Measurements from ENCODE around the gene TCF15. TPM values are rescaled to one million over a fixed set of nuclear protein-coding genes. Genes with fewer than 3 reads are reported as not detected.

TCF15 gene
- total and polyA plus RNA-seq, 2 of the 13 experiments (the other 11 are each of a cell fraction or from before 2014, with no cell fraction given): not detected

DNA sequence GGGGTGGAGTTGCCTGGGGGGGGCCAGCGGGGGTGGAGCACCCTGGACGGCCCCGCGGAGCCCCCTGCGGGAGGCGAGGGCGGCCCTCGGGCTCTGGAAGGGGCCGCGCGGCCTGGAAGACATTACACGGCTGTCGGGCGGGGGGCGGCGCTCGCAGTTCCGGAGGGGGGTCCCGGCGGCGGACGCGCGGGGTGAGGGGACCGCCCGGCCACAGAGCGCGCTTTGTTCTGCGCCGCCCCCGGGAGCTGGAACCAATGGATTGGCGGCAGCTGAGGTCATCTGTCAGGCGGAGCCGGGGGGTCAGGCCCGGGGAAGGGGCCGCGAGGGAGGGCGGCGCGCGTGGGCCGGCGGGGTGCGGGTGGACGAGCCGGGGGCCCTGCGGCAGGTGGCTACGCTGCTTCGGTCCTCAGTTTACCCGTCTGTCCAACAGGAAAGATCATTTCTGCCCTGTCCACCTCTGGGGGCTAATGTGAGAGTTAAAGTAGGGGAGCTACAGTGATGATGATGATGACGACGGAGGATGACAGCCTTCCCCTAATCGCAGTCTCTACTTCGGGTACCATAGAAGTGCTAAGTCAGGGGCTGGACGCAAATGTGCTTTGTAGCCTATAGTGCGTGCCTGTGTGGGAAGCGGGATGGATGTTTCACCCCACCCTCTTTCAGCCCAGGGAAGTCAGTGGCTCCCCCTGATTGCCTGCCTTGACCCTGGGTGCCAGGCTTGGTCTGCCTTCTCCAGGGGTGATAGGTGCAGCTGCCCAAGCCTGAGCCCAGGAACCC lies 32.5 kb upstream of the TCF15 start (continued):
- TF ChIP-seq, protein P1, sequence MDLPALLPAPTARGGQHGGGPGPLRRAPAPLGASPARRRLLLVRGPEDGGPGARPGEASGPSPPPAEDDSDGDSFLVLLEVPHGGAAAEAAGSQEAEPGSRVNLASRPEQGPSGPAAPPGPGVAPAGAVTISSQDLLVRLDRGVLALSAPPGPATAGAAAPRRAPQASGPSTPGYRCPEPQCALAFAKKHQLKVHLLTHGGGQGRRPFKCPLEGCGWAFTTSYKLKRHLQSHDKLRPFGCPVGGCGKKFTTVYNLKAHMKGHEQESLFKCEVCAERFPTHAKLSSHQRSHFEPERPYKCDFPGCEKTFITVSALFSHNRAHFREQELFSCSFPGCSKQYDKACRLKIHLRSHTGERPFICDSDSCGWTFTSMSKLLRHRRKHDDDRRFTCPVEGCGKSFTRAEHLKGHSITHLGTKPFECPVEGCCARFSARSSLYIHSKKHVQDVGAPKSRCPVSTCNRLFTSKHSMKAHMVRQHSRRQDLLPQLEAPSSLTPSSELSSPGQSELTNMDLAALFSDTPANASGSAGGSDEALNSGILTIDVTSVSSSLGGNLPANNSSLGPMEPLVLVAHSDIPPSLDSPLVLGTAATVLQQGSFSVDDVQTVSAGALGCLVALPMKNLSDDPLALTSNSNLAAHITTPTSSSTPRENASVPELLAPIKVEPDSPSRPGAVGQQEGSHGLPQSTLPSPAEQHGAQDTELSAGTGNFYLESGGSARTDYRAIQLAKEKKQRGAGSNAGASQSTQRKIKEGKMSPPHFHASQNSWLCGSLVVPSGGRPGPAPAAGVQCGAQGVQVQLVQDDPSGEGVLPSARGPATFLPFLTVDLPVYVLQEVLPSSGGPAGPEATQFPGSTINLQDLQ (CRISPR knock-in tag; IDR thresholded peaks at IDR 0.05): no peak
- TF ChIP-seq, protein P2, sequence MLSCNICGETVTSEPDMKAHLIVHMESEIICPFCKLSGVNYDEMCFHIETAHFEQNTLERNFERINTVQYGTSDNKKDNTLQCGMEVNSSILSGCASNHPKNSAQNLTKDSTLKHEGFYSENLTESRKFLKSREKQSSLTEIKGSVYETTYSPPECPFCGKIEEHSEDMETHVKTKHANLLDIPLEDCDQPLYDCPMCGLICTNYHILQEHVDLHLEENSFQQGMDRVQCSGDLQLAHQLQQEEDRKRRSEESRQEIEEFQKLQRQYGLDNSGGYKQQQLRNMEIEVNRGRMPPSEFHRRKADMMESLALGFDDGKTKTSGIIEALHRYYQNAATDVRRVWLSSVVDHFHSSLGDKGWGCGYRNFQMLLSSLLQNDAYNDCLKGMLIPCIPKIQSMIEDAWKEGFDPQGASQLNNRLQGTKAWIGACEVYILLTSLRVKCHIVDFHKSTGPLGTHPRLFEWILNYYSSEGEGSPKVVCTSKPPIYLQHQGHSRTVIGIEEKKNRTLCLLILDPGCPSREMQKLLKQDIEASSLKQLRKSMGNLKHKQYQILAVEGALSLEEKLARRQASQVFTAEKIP (CRISPR knock-in tag; IDR thresholded peaks at IDR 0.05; ENCODE audit: borderline replicate concordance): no peak
- TF ChIP-seq RXRA (CRISPR knock-in tag; IDR thresholded peaks at IDR 0.05) (peak; percentile 78), HOXA9 (CRISPR knock-in tag; IDR thresholded peaks at IDR 0.05; ENCODE audit: borderline replicate concordance) (no peak), TRIM24 (CRISPR knock-in tag; IDR thresholded peaks at IDR 0.05) (no peak), NFKB2 (CRISPR knock-in tag; IDR thresholded peaks at IDR 0.05; ENCODE audit: borderline replicate concordance) (peak; percentile 80; the same call in 1 of the 2 replicates)
- TF ChIP-seq, protein P3, sequence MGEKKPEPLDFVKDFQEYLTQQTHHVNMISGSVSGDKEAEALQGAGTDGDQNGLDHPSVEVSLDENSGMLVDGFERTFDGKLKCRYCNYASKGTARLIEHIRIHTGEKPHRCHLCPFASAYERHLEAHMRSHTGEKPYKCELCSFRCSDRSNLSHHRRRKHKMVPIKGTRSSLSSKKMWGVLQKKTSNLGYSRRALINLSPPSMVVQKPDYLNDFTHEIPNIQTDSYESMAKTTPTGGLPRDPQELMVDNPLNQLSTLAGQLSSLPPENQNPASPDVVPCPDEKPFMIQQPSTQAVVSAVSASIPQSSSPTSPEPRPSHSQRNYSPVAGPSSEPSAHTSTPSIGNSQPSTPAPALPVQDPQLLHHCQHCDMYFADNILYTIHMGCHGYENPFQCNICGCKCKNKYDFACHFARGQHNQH (CRISPR knock-in tag; IDR thresholded peaks at IDR 0.05): peak; percentile 21; the same call in 1 of the 2 replicates
- TF ChIP-seq, protein P4, sequence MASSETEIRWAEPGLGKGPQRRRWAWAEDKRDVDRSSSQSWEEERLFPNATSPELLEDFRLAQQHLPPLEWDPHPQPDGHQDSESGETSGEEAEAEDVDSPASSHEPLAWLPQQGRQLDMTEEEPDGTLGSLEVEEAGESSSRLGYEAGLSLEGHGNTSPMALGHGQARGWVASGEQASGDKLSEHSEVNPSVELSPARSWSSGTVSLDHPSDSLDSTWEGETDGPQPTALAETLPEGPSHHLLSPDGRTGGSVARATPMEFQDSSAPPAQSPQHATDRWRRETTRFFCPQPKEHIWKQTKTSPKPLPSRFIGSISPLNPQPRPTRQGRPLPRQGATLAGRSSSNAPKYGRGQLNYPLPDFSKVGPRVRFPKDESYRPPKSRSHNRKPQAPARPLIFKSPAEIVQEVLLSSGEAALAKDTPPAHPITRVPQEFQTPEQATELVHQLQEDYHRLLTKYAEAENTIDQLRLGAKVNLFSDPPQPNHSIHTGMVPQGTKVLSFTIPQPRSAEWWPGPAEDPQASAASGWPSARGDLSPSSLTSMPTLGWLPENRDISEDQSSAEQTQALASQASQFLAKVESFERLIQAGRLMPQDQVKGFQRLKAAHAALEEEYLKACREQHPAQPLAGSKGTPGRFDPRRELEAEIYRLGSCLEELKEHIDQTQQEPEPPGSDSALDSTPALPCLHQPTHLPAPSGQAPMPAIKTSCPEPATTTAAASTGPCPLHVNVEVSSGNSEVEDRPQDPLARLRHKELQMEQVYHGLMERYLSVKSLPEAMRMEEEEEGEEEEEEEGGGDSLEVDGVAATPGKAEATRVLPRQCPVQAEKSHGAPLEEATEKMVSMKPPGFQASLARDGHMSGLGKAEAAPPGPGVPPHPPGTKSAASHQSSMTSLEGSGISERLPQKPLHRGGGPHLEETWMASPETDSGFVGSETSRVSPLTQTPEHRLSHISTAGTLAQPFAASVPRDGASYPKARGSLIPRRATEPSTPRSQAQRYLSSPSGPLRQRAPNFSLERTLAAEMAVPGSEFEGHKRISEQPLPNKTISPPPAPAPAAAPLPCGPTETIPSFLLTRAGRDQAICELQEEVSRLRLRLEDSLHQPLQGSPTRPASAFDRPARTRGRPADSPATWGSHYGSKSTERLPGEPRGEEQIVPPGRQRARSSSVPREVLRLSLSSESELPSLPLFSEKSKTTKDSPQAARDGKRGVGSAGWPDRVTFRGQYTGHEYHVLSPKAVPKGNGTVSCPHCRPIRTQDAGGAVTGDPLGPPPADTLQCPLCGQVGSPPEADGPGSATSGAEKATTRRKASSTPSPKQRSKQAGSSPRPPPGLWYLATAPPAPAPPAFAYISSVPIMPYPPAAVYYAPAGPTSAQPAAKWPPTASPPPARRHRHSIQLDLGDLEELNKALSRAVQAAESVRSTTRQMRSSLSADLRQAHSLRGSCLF (CRISPR knock-in tag; IDR thresholded peaks at IDR 0.05; ENCODE audit: borderline replicate concordance): no peak

All from HepG2 (cell line).